K562 (cell line): ENCODE data around the gene F12. TPM values are rescaled to one million over a fixed set of nuclear protein-coding genes. Genes with fewer than 3 reads are reported as not detected.

ENCODE experiments used
- ARID4B ChIP-seq: sonication (generic); formaldehyde crosslinking; IDR thresholded peaks from 2 replicates; pipeline ENCODE4 v1.8.0; 2022; ENCODE audit warnings: mild to moderate bottlenecking, missing genetic modification reagents
- GABPB1 ChIP-seq: sonication (generic); formaldehyde crosslinking; IDR thresholded peaks from 2 replicates; pipeline ENCODE4 v1.8.0; 2022; ENCODE audit warnings: mild to moderate bottlenecking, missing genetic modification reagents
- PTRF ChIP-seq: fragments of 450-650 bp; IDR thresholded peaks from 2 replicates; pipeline ENCODE4 v1.6.1; 2016; ENCODE audit warnings: mild to moderate bottlenecking, missing genetic modification characterization, missing compliant biosample characterization
- SIX5 ChIP-seq, 2 experiments: IDR thresholded peaks; 2 replicates each; pipeline ENCODE4 v1.6.1; 2011; ENCODE audit warnings: low read length in 2 of 2, borderline replicate concordance in 1 of 2, low read depth in 1 of 2, mild to moderate bottlenecking in 1 of 2, moderate library complexity in 1 of 2; ENCODE audit not compliant: insufficient read depth in 1 of 2
- THRB ChIP-seq: fragments of 450-650 bp; formaldehyde crosslinking; conservative IDR thresholded peaks from 2 replicates; pipeline ENCODE4 v1.4.0; 2022; ENCODE audit warnings: mild to moderate bottlenecking, missing genetic modification characterization
- ZBTB40 ChIP-seq, 2 experiments: fragments of 450-650 bp in 1 of 2; sonication (generic) in 1 of 2; formaldehyde crosslinking in 1 of 2; IDR thresholded peaks; 2 replicates each; pipeline versions ENCODE4 v1.7.1 to v1.9.0; 2016 to 2022; ENCODE audit warnings: inconsistent platforms in 1 of 2, mild to moderate bottlenecking in 1 of 2, missing genetic modification reagents in 1 of 2
- ZBTB9 ChIP-seq: fragments of 450-650 bp; formaldehyde crosslinking; IDR thresholded peaks from 2 replicates; pipeline ENCODE4 v1.4.0; 2020; ENCODE audit warnings: mild to moderate bottlenecking, moderate library complexity
- polyA plus RNA-seq, 8 experiments: library from polyadenylated mRNA; depleted of rRNA in 4 of 8; stranded (reverse) in 5 of 8; unstranded in 3 of 8; fragments of >200 nt; fragmentation: Nextera tagmentation in 2 of 8; fragmentation: Illumina TruSeq in 1 of 8; extraction: Ambion mirVana in 2 of 8; extraction: Trizol in 1 of 8; gene quantifications; 2 replicates each; pipeline versions ENCODE4 v1.2.1 to v1.2.3, GENCODE V29; 2011 to 2014; ENCODE audit warnings: inconsistent platforms in 1 of 8, missing spikeins in 1 of 8
- total RNA-seq, 7 experiments: library from RNA; depleted of rRNA in 6 of 7; stranded (reverse); fragments of >200 nt in 6 of 7; fragmentation: Illumina TruSeq in 2 of 7; extraction: Trizol in 2 of 7; gene quantifications; 2 replicates each; pipeline versions ENCODE4 v1.2.1 to v1.2.3, GENCODE V29; 2011 to 2021; ENCODE audit warnings: low replicate concordance in 1 of 7

The F12 gene
- total and polyA plus RNA-seq, 9 of the 15 experiments (the other 6 are each of a cell fraction or from before 2014, with no cell fraction given), result 0.59 to 18.3 (median 3.6) TPM

- peak; percentile 60; the same call in 1 of the 2 replicates for TF ChIP-seq ZBTB40 (IDR thresholded peaks at IDR 0.05)
- TF ChIP-seq ZBTB40 (CRISPR knock-in tag; IDR thresholded peaks at IDR 0.05), result no peak
- no peak for TF ChIP-seq THRB (CRISPR knock-in tag)
- TF ChIP-seq GABPB1 (CRISPR knock-in tag), result peak; percentile 34
- 0 out of 2 replicates have a peak, but pooled peaks have one; percentile 34 for TF ChIP-seq ARID4B (CRISPR knock-in tag)
- TF ChIP-seq SIX5 (IDR thresholded peaks at IDR 0.05; ENCODE audit: borderline replicate concordance in 1 of 2, insufficient read depth in 1 of 2, low read depth in 1 of 2, low read length in 2 of 2), result no peak
- no peak for TF ChIP-seq PTRF (tag)
- 0 out of 2 replicates have a peak, but pooled peaks have one; percentile 16 for TF ChIP-seq ZBTB9 (CRISPR knock-in tag)
These were observed 51.7 kb downstream of the F12 start, which contains the start of gene RGS14 (continued) for GRCh38 chr5:177357459-177358351.
